Fibroblast of gingiva (primary cell): Measurements from ENCODE around the gene CA10.

Experiments used
- DNase-seq: peaks from one replicate; pipeline ENCODE4 v3.0.0-alpha.2; 2011; ENCODE audit warnings: low read depth

The CA10 gene

DNA sequence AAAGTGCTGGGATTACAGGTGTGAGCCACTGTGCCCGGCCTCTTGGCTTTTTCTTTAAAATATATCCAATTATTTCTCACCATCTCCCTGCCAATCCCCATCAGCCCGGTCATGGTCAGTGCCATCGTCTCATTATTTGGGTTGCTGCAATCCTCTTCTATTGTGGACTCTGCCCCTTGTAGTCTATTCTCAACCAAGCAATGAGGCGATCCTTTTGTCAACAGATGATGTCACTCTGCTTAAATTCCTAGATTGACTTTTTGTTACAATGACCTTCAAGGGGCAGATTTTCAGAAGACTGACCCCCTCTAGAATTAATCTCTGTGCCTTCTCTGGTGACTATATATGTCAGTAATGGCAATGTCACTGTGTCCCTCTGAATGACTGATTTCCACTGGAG is 513.5 kb downstream of the CA10 start:
- DNase-seq: no peak

DNA sequence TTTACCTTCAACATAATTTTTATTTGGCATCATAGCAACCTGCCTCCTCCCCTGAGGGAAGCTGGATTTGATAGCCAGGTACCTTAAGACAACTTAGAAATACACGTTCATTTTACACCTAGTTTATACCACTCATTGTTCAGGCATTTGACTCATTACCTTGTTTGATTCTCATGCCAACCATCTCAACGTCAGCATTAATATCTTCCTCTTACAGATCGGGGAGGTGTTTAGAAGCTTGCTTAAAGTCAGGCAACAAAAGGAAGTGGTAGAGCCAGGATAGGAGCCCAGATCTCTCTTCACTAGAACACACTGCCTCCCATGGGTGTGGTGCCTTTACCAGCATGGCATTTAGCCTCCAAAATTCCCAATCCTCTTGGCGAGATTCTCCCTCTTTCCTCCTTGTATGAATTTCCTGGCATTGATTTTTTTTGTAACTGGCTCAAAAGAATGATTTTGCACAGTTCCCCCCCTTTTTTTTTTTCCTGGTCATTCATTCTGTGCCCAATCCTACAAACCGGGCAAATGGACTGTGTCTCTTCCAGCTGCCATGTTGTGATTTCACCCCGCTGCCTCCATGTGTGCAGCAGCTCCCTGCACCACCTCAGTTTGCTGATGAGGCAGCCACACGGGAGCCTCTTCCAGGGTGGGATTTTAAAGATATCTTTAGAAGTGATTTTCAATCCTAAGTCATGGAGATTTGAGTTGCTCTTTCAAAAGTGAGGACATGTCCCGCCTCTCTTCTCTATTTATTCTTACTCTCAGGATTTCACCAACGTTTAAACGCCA is 514.6 kb downstream of the CA10 start:
- no peak for DNase-seq

DNA sequence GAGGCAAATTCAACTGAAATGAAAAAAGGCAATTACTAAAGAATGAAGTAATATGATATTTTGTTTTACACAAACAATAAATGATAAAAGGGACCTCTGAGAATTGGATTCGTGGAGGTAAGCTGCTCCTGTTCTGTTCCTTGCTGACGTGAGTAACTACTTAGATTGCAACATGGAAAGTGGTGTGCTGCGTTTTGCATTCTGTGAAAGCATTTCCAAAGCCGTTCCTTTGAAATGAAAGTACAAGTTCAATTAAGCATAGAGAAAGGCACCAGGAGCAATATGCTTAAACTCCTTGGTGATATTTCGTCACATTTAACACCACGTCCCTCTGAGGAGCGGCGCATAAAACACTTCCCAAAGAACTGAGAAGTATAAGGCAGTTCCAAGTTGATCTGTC is 516.5 kb downstream of the CA10 start:
- no peak for DNase-seq

DNA sequence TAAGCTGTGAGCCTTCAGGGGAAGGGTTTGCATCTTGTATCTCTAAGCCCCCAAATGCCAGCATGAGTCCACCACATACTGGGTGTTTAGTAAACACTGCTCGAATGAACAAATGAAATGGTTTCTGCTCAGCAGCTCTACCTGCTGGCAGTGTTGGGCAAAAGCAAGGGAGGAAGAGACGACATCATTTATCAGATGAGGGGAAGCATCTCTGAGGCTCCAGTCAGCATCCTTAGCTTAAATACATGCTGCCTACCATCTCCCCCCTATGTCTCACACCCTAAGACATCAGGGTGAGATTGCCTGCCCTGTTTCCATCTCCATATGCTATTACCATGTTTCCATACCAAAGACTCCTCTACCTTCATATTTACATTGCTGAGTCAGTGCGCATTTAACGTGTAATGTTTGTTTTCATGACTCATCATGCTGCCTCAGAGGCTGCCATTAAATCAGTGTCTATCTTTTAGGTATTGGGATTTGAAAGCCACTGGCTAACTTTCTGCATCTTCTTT is 518.3 kb downstream of the CA10 start:
- no peak for DNase-seq

DNA sequence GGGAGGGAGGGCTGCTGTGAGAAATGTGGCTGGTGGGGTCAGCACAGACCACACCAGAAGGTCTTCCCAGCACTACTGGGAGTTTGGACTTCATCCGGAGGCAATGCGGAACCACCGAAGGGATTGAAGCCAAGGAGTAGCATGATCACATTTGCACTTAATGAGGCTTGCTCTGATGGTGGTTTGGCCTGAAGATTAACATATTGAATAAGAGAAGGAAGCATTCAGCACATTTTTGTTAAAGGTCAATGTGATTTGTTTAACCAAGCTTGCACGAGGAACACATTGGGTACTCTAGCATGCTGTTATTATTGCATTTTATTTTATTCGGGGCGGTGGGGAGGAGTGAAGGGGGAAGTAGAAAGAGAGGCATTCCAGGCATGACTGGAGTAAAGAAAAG is 519.5 kb downstream of the CA10 start:
- DNase-seq: no peak

DNA sequence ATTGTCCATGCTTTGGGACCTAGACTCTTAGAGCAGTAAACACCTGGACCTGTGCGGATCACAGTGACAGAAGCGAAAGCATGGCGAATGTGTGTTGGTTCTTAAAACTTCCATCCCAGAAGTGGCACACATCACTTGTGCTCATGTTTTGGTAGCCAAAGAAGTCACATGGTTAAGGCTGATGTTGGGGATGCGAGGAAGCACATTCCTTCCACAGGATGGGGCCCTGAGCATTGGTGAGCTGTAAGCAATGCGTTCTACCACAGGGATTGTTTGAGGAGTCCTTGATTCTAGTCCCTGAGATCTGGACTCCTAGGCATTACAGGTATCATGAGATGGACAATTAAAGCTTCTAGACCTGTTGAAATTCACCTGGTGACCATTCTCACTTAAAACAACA is 522.2 kb downstream of the CA10 start:
- DNase-seq: no peak

DNA sequence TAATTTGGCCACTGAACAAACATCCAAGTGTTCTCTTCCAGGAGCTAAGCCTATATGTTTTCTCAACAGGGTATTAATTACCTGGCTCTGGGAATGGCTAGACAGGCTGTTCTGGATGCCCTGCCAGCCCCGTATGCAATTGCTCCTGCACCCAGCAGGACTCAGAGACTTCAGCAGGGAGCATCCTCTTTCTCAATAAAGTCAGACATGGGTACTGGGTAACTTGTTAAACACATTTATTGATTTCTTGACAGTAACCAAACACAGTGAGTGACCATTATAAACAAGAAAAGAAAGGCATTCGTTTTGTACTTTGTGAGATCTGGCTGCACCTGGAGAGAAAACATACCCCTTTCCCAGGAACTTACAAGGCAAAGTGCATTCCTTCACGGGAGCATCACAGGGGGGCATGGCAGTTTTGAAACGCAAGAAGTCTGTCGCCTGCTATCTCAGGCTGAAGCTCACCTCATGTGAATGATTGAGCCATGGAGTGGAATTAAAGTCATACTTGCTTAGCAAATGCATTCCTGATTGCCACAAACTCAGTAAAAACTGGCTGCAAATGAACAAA is 528.3 kb downstream of the CA10 start:
- no peak for DNase-seq

DNA sequence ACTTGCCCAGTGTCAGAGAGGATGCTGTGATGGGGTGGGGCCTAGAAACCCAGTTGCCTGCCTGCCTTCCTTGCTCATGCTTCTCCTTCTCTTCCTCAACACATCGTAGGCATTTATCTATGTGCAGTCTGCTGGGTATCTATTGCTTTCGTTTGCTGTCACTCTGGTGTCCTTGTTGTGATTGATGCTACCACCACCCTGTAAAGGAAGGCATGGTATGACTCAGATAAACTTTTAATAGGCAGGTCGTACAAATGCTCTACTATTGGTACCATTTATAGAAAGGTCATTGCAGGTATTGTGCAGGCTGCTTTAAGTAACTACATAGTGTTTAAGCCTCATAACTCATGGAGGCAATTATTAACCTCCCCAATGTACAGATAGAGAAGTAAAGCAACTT is 529.3 kb downstream of the CA10 start:
- DNase-seq: no peak

DNA sequence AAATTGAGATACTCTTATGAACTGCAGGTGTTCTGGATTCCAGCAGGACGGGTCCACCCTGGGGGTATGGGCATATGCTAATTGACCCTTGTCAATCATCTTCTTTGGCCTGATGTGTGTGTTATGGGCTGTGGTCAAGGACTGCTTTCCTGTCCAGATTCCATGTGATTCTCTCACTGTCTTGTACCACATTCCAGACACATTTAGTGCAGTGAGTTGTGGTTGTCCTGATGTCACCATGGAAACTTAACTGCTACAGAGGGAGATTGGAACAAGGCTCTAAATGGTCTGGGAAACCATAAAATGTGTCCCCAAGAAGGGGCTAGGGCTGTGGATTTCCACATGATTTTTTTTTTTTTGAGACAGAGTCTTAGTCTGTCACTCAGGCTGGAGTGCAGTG is 530.7 kb downstream of the CA10 start:
- no peak for DNase-seq

DNA sequence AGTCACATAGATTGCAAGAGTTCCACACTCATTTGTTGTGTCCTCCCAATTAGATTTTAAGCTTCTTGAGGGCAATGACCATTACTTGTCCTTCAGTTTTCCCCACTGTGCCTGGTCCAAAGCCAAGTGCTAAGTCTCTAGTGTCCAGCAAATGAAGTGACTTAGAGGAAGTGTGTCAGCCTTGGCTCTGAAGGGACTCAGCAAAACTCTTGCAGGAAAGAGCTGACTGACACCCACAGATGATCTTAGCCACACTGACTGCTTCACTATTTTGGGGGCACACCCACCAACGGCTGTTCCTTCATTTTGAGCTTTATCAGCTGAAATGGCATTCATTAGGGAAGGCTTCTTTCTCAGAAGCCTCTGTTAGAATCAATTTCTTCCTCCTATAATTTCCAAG is 540.0 kb downstream of the CA10 start:
- DNase-seq: no peak

DNA sequence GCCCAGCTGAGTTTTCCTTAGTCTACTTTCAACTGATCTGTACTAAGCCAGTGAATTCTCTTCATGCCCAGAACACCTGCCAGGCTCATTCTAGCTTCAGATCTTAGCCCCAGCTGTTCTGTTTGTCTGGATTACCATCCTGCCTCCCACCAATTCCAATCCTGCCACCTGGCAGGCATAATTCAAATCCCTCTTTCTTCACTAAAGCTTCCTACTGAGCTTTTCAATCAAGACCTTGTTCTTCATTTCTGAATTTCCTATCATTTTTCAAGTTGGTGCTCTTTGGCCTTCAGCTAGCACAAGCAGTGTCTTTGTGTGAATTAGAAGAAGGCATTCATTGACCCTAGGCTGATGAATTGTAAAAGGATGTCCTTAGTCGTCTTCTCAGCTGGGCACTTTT is 540.5 kb downstream of the CA10 start:
- no peak for DNase-seq

DNA sequence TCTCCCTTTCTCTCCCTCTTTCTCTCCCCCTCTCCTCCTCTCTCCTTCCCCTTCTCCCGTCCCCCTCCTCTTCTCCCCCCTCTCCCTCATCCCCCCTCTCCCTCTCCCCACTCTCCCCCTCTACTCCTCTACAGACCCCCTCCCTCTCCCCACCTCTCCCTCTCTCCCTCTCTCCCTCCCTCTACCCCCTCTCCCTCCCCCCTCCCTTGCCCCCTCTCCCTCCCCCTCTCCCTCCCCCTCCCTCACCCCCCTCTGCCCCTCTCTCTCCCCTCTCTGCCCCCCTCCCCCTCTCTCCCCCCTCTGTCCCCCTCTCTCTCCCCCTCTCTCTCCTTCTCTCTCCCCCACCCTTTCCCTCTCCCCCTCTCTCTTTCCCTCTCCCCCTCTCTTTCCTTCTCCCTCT is 545.3 kb downstream of the CA10 start:
- DNase-seq: no peak

DNA sequence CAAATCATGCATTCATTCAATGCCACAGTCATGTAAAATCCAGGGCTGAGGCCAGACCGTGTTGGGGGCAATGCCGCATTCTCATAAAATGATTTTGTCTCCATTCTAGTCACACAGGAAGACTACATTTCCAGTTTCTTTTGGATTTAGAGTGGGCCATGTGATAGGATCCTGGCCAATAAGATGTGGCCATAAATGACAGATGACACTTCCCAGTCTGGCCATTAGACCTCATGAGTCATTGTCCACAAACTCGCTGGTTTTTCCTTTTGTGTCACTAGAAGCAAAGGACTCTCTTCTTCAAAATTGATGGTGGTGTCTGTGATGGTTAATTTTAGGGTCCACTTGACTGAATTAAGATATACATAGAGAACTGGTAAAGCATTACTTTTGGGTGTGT is 545.8 kb downstream of the CA10 start:
- DNase-seq: no peak

DNA sequence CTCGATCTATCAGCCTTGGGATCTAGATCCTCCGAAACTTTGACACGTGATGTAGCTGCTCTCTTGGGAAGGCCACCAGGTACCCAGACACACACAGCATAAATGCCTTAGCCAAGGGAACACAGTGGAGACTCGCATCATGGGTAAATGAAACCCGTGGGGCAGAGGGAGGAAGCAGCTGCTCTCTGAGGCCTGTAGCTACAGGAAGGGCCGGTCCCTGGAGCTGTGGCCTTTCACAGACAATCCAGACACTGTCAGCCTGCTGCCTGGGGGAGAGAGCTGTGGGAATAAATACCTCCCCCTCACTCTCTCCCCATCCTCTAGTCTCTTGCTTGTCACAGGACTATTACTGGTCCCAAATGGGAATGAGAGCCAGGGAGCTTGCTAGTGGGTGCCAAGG is 546.9 kb downstream of the CA10 start:
- DNase-seq: no peak

DNA sequence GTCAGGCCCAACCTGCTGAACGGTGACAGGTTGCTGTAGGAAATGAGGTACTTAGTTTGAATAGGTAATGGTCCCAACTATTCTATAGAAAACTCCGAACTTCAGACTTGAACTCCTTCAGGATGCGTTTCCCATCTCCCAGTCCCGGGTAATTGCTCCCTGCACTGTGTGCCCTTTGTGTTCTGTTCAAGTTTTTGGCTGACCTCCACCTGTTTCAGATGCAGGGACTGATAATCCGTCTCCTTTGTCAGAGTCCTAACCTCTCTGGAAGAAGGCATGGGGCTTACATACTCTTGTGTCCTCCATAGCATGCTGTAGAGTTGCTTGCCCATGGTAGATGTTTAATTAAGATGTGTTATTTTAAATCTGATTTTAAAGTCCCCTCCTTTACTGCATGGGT is 547.7 kb downstream of the CA10 start:
- no peak for DNase-seq

DNA sequence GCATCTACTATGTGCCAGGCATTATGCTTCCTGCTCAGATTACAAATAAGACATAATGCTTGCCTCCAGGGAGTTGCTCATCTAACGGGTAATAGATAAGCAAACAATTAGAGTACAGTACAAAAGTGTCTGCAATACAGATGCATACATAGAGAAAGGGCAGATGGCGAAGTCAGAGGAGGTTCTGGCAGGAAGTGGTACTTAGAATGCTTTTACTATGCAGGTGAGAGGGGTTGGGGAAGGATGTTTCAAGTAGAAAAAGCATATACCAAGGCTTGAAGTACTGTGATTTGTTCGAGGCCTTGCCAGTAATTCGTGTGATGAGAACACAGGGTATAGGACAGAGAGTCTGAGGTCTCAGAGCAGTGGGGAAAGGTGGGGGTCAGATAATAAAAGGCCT is 548.4 kb downstream of the CA10 start:
- no peak for DNase-seq

DNA sequence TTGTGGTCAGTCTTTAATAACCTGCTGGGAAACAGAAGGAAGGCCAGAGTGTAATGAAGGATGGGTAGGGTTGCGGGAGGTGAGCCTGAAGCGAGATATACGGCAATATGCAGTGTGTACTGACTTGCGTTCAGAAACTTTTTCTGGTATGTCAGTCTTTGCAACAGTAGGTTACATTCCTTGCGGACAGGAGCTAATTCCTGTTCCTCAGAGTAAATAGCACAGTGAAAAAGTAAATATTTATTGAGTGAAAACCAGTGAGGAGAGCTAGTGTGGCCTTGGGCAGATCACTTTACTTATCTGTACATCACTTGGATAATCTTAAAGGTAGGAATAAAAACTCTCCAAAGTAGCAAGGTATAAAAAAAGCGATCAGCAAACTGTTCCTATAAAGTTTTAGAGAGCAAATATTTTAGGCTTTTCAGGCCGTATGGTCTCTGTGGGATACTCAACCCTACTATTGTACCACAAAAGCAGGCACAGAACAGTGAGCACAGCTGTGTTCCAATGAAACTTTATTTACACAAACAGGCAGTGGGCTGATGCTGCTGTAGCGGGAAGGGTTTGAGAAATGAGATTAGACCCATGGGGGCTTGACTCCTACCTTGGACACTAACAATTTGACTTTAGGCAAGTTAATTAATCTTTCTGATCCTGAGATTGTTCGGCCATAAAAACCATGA is 550.1 kb downstream of the CA10 start:
- no peak for DNase-seq

DNA sequence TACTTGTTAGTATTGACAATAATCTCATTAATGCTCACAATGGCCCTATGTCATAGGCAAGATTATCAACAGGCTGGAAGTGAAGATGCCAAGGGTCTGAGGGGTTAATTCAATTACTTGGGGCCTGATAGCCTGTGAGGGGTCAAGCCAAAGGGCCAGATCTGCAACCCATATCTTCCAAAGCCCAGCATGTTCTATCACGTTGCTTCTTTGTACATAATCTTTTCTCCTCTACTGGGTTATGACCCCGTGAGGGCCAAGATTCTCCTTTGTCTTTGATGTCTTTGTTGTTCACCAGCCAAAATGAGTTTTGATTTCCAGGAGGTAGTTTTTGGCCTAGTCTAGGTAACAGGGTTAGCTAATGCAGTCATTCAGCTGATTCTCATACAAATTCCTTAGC is 551.0 kb downstream of the CA10 start:
- DNase-seq: no peak

DNA sequence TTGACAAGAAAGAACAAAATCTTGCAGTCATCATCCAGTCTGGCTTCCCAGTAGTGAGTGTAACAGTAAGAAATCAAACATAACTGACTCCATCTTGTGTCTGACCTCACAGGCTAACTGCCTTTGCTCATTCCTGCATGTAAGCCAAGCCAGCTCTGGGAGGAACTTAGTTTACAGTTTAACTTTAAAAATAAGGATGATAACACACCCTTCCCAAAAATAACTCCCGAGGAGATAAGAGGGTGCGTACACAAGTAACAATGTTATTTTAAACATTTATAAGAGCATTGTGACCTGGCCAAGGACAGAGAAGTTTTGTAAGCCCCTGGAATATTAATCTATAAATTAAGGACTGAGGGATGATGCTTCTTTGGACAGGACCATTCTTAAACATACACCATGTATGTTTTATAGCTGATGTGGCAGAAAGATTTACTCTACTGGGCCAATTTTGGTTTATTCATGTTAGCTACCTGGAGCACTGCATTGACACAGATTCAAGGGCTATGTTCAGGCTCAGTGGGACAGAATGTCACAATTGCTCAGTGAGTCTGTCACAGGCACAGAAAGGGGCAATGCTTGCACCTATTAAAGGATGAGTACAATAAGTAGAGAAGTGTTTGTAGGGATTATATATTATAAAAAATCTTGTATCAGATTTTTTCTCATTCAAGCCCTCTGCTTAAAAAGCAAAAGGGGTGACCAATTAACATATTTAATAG is 554.1 kb downstream of the CA10 start:
- DNase-seq: no peak

DNA sequence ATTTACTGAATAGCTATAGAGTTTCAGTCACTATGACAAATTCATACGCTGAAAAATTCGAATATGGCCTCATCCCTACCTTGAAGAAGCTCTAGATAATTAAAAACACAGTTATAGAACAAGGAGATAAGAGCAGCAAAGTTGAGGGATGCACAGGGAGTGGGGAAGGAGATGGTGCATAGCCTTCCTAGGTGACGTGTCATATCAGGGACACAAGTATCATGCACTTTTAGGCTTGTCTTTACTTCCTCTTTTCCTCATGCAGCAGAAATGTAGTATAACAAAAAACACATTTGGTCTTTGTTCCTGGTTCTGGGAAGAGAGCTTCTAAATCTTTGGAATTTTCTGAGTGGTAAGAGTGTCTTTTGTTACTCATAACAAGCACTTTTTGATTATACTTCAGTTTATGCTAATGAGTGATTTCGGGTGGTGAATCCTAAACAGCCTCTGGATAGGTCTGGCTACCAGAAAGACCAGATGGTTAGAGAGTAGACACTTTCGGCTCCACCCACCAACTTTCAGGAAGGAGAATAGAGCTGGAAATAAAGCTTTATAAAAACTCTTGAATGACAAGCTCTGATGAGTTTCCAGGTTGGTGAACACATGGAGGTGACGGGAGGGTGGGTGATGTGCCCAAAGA is 556.8 kb downstream of the CA10 start:
- no peak for DNase-seq

DNA sequence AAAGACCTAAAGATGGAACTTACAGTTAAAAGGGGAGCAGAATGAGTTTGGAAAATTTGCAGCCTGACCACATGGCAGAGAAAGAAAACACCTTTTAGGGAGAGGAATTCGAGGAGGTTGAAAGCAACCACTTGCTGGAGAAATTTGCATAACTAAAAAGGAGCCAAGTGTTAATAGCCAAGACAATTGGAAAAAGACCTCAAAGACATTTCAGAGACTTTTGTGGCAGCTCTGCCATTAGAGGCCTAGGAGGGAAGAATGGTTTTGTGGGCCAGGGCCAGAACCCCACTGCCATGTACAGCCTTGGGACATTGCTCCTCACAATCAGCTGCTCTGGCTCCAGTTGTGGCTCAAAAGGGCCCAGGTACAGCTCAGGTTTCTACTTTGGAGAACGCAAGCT is 559.7 kb downstream of the CA10 start:
- DNase-seq: no peak

DNA sequence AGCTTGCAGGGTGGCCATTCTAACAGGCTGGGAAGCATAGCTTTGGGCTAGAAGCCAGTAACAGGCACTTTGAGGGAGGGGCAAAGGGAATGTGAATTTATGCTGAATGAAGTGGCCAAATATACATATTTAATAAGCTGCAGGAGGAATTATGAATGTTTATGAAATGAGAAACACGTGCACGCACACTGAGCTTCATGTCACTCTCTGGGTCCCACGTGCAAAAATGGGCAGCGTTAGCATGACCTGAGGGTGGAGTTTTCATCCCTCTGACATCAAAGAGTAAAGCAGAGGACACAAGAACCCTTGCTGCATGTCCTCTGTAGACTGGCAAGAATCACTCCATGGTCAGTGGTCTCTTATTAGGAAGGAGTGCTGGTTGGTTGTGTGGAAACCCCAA is 561.2 kb downstream of the CA10 start:
- no peak for DNase-seq
